Neural cell (in vitro differentiated cells): ENCODE data around the gene PPIC. TPM values are rescaled to one million over a fixed set of nuclear protein-coding genes. Genes with fewer than 3 reads are reported as not detected.

ENCODE experiments used
- H2AFZ ChIP-seq: fragments of 200-600, 300-800 bp; sonication (generic), shearing (Covaris generic); 2 replicates; pipeline ENCODE4 v1.6.0; 2014; ENCODE audit warnings: low read depth, mild to moderate bottlenecking, antibody characterized with exemption, low read length, moderate library complexity
- H3F3A ChIP-seq: fragments of 200-600 bp; shearing (Covaris generic); 2 replicates; pipeline ENCODE4 v1.6.1; 2016; ENCODE audit warnings: mild to moderate bottlenecking, moderate library complexity, mixed read lengths, antibody characterized with exemption, low read length; ENCODE audit not compliant: insufficient read depth, poor library complexity, severe bottlenecking
- H3K27ac ChIP-seq: fragments of 200-600, 300-800 bp; sonication (generic), shearing (Covaris generic); 2 replicates; pipeline ENCODE4 v1.5.1; 2014; ENCODE audit warnings: mild to moderate bottlenecking, low read length, moderate library complexity
- H3K27me3 ChIP-seq: fragments of 300-800, 200-600 bp; sonication (generic), shearing (Covaris generic); 2 replicates; pipeline ENCODE4 v1.6.0; 2014; ENCODE audit warnings: mild to moderate bottlenecking, low read depth, low read length, moderate library complexity; ENCODE audit not compliant: insufficient read depth
- H3K36me3 ChIP-seq: fragments of 300-800, 200-600 bp; sonication (generic), shearing (Covaris generic); 2 replicates; pipeline ENCODE4 v1.5.1; 2014; ENCODE audit warnings: mild to moderate bottlenecking, antibody characterized with exemption, low read length, moderate library complexity; ENCODE audit not compliant: insufficient read depth
- H3K4me2 ChIP-seq: fragments of 300-800, 200-600 bp; sonication (generic), shearing (Covaris generic); 2 replicates; pipeline ENCODE4 v1.6.0; 2014; ENCODE audit warnings: mild to moderate bottlenecking, low read length
- H3K4me3 ChIP-seq: fragments of 300-800, 200-600 bp; sonication (generic), shearing (Covaris generic); 2 replicates; pipeline ENCODE4 v1.5.1; 2014; ENCODE audit warnings: mild to moderate bottlenecking, low read length, moderate library complexity
- H3K79me2 ChIP-seq: fragments of 200-600 bp; shearing (Covaris generic); replicated peaks from 2 replicates; pipeline ENCODE4 v1.6.0; 2014; ENCODE audit warnings: mild to moderate bottlenecking, low read length, moderate library complexity; ENCODE audit not compliant: insufficient read depth
- H3K9ac ChIP-seq: fragments of 300-800, 200-600 bp; sonication (generic), shearing (Covaris generic); 2 replicates; pipeline ENCODE4 v1.6.1; 2016; ENCODE audit warnings: mild to moderate bottlenecking, low read length, mixed read lengths
- H3K9me2 ChIP-seq: fragments of 200-600 bp; shearing (Covaris generic); 2 replicates; pipeline ENCODE4 v1.6.1; 2016; ENCODE audit warnings: mild to moderate bottlenecking, low read length, mixed read lengths; ENCODE audit not compliant: insufficient read depth
- H3K9me3 ChIP-seq: fragments of 200-600, 300-800 bp; sonication (generic), shearing (Covaris generic); 2 replicates; pipeline ENCODE4 v1.6.1; 2016; ENCODE audit warnings: mild to moderate bottlenecking, mixed run types, low read length, moderate library complexity, mixed read lengths
- H4K20me1 ChIP-seq: fragments of 200-600 bp; shearing (Covaris generic); 2 replicates; pipeline ENCODE4 v1.6.1; 2016; ENCODE audit warnings: mild to moderate bottlenecking, mixed run types; ENCODE audit not compliant: insufficient read depth
- CTCF ChIP-seq: fragments of 450-650 bp; IDR thresholded peaks from 2 replicates; pipeline ENCODE4 v1.5.1; 2014; ENCODE audit warnings: antibody characterized with exemption, mild to moderate bottlenecking, moderate library complexity; ENCODE audit not compliant: poor library complexity, severe bottlenecking
- EP300 ChIP-seq: fragments of 450-650 bp; conservative IDR thresholded peaks from 2 replicates; pipeline ENCODE4 v1.6.1; 2014; ENCODE audit warnings: antibody characterized with exemption, mild to moderate bottlenecking, moderate library complexity; ENCODE audit not compliant: poor library complexity, severe bottlenecking
- SMC3 ChIP-seq: fragments of 450-650 bp; conservative IDR thresholded peaks from 2 replicates; pipeline ENCODE4 v1.6.1; 2014; ENCODE audit warnings: antibody characterized with exemption, mild to moderate bottlenecking, moderate library complexity; ENCODE audit not compliant: poor library complexity
- polyA plus RNA-seq: library from polyadenylated mRNA; depleted of rRNA; stranded (reverse); fragments of >200 nt; gene quantifications from 2 replicates; pipeline ENCODE4 v1.2.3, GENCODE V29; 2014
- TF ChIP-seq, protein P1 (sequence below): IDR thresholded peaks from 2 replicates; pipeline ENCODE4 v1.6.1; 2012; ENCODE audit warnings: borderline replicate concordance

Gene PPIC
- polyA plus RNA-seq, 1 donor from 2014 or later, result not detected

- Histone ChIP-seq H3K4me2 (no peak overlapping the region), H3K9ac (no peak overlapping the region), H3K4me3 (no peak overlapping the region), H4K20me1 (no peaks in the 10 kb centered on the region), H3K9me3 (no peaks in the 10 kb centered on the region), H3K9me2 (no peaks in the 10 kb centered on the region), H3K27ac (no peak overlapping the region), H3K27me3 (peaks cover 63% of the 10 kb centered on the region), H2AFZ (no peak overlapping the region), H3F3A (no peaks in the 10 kb centered on the region), H3K79me2 (no peaks in the 10 kb centered on the region), H3K36me3 (no peaks in the 10 kb centered on the region)
- TF ChIP-seq SMC3 (no peak), EP300 (no peak)
- TF ChIP-seq, protein P1, sequence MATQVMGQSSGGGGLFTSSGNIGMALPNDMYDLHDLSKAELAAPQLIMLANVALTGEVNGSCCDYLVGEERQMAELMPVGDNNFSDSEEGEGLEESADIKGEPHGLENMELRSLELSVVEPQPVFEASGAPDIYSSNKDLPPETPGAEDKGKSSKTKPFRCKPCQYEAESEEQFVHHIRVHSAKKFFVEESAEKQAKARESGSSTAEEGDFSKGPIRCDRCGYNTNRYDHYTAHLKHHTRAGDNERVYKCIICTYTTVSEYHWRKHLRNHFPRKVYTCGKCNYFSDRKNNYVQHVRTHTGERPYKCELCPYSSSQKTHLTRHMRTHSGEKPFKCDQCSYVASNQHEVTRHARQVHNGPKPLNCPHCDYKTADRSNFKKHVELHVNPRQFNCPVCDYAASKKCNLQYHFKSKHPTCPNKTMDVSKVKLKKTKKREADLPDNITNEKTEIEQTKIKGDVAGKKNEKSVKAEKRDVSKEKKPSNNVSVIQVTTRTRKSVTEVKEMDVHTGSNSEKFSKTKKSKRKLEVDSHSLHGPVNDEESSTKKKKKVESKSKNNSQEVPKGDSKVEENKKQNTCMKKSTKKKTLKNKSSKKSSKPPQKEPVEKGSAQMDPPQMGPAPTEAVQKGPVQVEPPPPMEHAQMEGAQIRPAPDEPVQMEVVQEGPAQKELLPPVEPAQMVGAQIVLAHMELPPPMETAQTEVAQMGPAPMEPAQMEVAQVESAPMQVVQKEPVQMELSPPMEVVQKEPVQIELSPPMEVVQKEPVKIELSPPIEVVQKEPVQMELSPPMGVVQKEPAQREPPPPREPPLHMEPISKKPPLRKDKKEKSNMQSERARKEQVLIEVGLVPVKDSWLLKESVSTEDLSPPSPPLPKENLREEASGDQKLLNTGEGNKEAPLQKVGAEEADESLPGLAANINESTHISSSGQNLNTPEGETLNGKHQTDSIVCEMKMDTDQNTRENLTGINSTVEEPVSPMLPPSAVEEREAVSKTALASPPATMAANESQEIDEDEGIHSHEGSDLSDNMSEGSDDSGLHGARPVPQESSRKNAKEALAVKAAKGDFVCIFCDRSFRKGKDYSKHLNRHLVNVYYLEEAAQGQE, result no peak
Observed at GRCh38 chr5:123084730-123085605, 48.4 kb upstream of the PPIC start.

DNA sequence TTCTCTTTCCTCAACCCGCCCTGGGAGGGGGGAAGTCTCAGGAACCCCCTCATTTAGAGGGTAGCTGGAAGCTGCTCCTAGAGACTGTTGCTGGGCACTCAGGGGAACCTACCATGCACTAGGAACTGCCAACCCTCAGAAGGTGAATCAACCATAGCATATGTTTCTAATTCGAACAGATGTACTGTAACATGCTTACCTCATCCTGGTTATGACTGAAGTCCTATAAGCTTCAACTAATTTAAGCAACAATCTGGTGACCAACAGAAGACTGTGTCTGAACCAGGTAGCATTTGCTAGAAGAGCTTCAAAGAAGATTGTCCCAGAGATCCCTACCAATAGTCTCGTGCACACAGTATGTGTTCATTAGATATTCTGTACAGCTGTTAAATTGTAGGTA, 46.8 kb upstream of the PPIC start:
- TF ChIP-seq, protein P1, result no peak
- no peak for TF ChIP-seq EP300
- no peaks in the 10 kb centered on the region for H3K9me2 ChIP-seq
- peaks cover 46% of the 10 kb centered on the region for H3K27me3 ChIP-seq
- no peak overlapping the region for H3K9ac ChIP-seq
- no peaks in the 10 kb centered on the region for H3K36me3 ChIP-seq
- H3K4me3 ChIP-seq, result no peak overlapping the region
- H3K79me2 ChIP-seq, result no peaks in the 10 kb centered on the region
- no peaks in the 10 kb centered on the region for H3K9me3 ChIP-seq
- H2AFZ ChIP-seq, result no peak overlapping the region
- no peak overlapping the region for H3K4me2 ChIP-seq
- H3K27ac ChIP-seq, result no peak overlapping the region
- H3F3A ChIP-seq, result no peaks in the 10 kb centered on the region
- H4K20me1 ChIP-seq, result no peaks in the 10 kb centered on the region

DNA sequence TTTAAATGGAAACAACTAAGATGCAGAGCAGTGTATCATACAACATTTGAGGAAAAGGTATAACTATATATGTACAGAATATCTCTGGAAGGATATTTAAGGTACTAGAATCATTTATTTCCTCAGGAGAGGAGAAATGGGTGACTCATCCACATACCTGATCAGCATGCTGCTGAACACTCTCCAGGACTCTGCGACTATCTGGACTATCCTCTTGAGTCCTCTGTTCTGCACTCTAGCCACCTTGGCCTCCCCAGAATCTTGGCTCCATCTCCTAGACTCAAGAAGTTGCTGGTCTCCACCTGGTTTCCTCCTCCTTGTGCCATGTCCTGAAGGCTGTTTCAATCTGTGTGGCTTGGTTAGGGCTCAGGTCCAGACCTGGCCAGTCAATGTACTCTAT, 43.7 kb upstream of the PPIC start:
- no peak for TF ChIP-seq SMC3
- TF ChIP-seq, protein P1, result no peak
- no peak for TF ChIP-seq CTCF
- no peak for TF ChIP-seq EP300
- no peak overlapping the region for H3K27ac ChIP-seq

More for the DNA sequence above, 43.7 kb upstream of the PPIC start:
- Histone ChIP-seq H3K27me3 (peaks cover 15% of the 10 kb centered on the region), H4K20me1 (no peaks in the 10 kb centered on the region), H2AFZ (no peak overlapping the region), H3K9me3 (no peaks in the 10 kb centered on the region), H3K9me2 (no peaks in the 10 kb centered on the region), H3K4me2 (no peak overlapping the region), H3K36me3 (no peaks in the 10 kb centered on the region), H3K9ac (no peak overlapping the region), H3F3A (no peaks in the 10 kb centered on the region), H3K79me2 (no peaks in the 10 kb centered on the region), H3K4me3 (no peak overlapping the region)
